HCT116 (cell line): ENCODE results near the gene CASZ1. TPM values are rescaled to one million over a fixed set of nuclear protein-coding genes. Genes with fewer than 3 reads are reported as not detected.

ENCODE experiments used
- ATAC-seq: fragments of 200-7000 bp; cut with Tn5 transposase; 2 replicates; pipeline ENCODE4 v1.9.1; 2020; ENCODE audit warnings: mild to moderate bottlenecking, moderate library complexity
- BruUV-seq: library from RNA; stranded (reverse); fragments of 400-500 nt; replicated peaks from 2 replicates; lab custom pipeline; 2021; lab: Mats Ljungman, UMichigan
- CTCF ChIA-PET: fragments of 300-600 bp; sonication (Branson Sonifier 250); formaldehyde crosslinking; loops from one replicate; lab custom pipeline; 2021; ENCODE audit warnings: antibody characterized with exemption; lab: Charles Lee
- POLR2A ChIA-PET: fragments of 300-600, 350-600 bp; sonication (Branson Sonifier 250); formaldehyde crosslinking; loops from one replicate; lab custom pipeline; 2021; ENCODE audit warnings: antibody characterized with exemption; lab: Charles Lee
- RAD21 ChIA-PET, 2 experiments: fragments of 300-600 bp; sonication (Branson Sonifier 250); formaldehyde crosslinking; loops; one replicate each; lab custom pipeline; 2023; ENCODE audit warnings: low total read pairs in 2 of 2; ENCODE audit not compliant: uncharacterized antibody in 2 of 2, unreplicated experiment in 2 of 2, low non-redundant PET in 1 of 2; lab: Charles Lee
- DNase-seq: peaks from one replicate; pipeline ENCODE4 v3.0.0-alpha.2; 2010; ENCODE audit warnings: low read depth, low spot score
- H2AFZ ChIP-seq: fragments of 200-600 bp; shearing (Covaris generic), sonication (generic); 2 replicates; pipeline ENCODE4 v1.6.1; 2017; ENCODE audit warnings: low read depth, mixed run types, mixed read lengths, antibody characterized with exemption, low read length; ENCODE audit not compliant: poor library complexity, severe bottlenecking
- H3K27ac ChIP-seq: 2 replicates; pipeline ENCODE4 v1.5.1; 2012; ENCODE audit warnings: low read depth, low read length
- H3K27me3 ChIP-seq: fragments of 200-600 bp; sonication (generic); 2 replicates; pipeline ENCODE4 v1.6.1; 2016; ENCODE audit warnings: mixed run types, low read length, mixed read lengths; ENCODE audit not compliant: insufficient read depth
- H3K36me3 ChIP-seq, 2 experiments: fragments of 200-500 bp in 1 of 2; fragments of 200-600 bp in 1 of 2; sonication (Bioruptor generic) in 1 of 2; sonication (generic) in 1 of 2; 2 replicates each; pipeline versions ENCODE4 v1.5.1 to v1.6.1; 2014 to 2016; ENCODE audit warnings: low read length in 2 of 2, inconsistent platforms in 1 of 2, mixed read lengths in 1 of 2, mixed run types in 1 of 2; ENCODE audit not compliant: insufficient read depth in 2 of 2, control insufficient read depth in 1 of 2
- H3K4me1 ChIP-seq, 2 experiments: fragments of 200-600 bp in 1 of 2; sonication (generic) in 1 of 2; 2 replicates each; pipeline versions ENCODE4 v1.5.1 to v1.6.1; 2012 to 2017; ENCODE audit warnings: low read length in 2 of 2, inconsistent platforms in 1 of 2, mild to moderate bottlenecking in 1 of 2, mixed read lengths in 1 of 2, mixed run types in 1 of 2, moderate library complexity in 1 of 2; ENCODE audit not compliant: insufficient read depth in 2 of 2, control insufficient read depth in 1 of 2
- H3K4me2 ChIP-seq: fragments of 200-600 bp; sonication (generic); 2 replicates; pipeline ENCODE4 v1.6.1; 2017; ENCODE audit warnings: mixed run types, low read length, mixed read lengths
- H3K4me3 ChIP-seq, 2 experiments: fragments of 200-600 bp in 1 of 2; sonication (generic) in 1 of 2; replicated peaks in 1 of 2; 2 replicates each; pipeline ENCODE4 v1.5.1; 2011 to 2016; ENCODE audit warnings: low read length in 2 of 2, control low read depth in 1 of 2, low read depth in 1 of 2, mild to moderate bottlenecking in 1 of 2, mixed read lengths in 1 of 2, mixed run types in 1 of 2
- H3K79me2 ChIP-seq: fragments of 200-600 bp; sonication (generic); 2 replicates; pipeline ENCODE4 v1.6.1; 2017; ENCODE audit warnings: mild to moderate bottlenecking, mixed run types, low read length, moderate library complexity, mixed read lengths; ENCODE audit not compliant: insufficient read depth
- H3K9ac ChIP-seq: fragments of 200-600 bp; sonication (generic); 2 replicates; pipeline ENCODE4 v1.6.1; 2016; ENCODE audit warnings: low read length, mixed read lengths
- H3K9me2 ChIP-seq: fragments of 200-600 bp; sonication (generic), shearing (Covaris generic); 2 replicates; pipeline ENCODE4 v1.6.1; 2017; ENCODE audit warnings: mixed run types, mild to moderate bottlenecking, moderate library complexity; ENCODE audit not compliant: insufficient read depth
- H3K9me3 ChIP-seq, 2 experiments: fragments of 200-500 bp in 1 of 2; fragments of 200-600 bp in 1 of 2; sonication (Bioruptor generic) in 1 of 2; sonication (generic) in 1 of 2; 2 replicates each; pipeline ENCODE4 v1.6.1; 2014 to 2017; ENCODE audit warnings: low read length in 2 of 2, mixed read lengths in 2 of 2, inconsistent platforms in 1 of 2, low read depth in 1 of 2, mild to moderate bottlenecking in 1 of 2, mixed run types in 1 of 2, moderate library complexity in 1 of 2; ENCODE audit not compliant: control insufficient read depth in 1 of 2, insufficient read depth in 1 of 2
- H4K20me1 ChIP-seq: fragments of 200-600 bp; sonication (generic), shearing (Covaris generic); 2 replicates; pipeline ENCODE4 v1.6.1; 2017; ENCODE audit warnings: mixed run types, mild to moderate bottlenecking, moderate library complexity; ENCODE audit not compliant: insufficient read depth
- EGR1 ChIP-seq: IDR thresholded peaks from 2 replicates; pipeline ENCODE4 v1.6.1; 2012; ENCODE audit warnings: low read depth
- ELF1 ChIP-seq: IDR thresholded peaks from 2 replicates; pipeline ENCODE4 v1.6.1; 2012; ENCODE audit warnings: low read depth, borderline replicate concordance
- EZH2 ChIP-seq: fragments of 200-600 bp; sonication (generic); IDR thresholded peaks from 2 replicates; pipeline ENCODE4 v1.6.1; 2017; ENCODE audit warnings: antibody characterized with exemption, mixed run types
- EZH2phosphoT487 ChIP-seq: fragments of 200-600 bp; IDR thresholded peaks from 2 replicates; pipeline ENCODE4 v1.6.1; 2018; ENCODE audit warnings: antibody characterized with exemption, borderline replicate concordance
- POLR2A ChIP-seq: IDR thresholded peaks from 2 replicates; pipeline ENCODE4 v1.7.0; 2011; ENCODE audit warnings: borderline replicate concordance; ENCODE audit not compliant: insufficient read depth, insufficient read length; ENCODE audit errors: extremely low read depth
- POLR2AphosphoS5 ChIP-seq: IDR thresholded peaks from 2 replicates; pipeline ENCODE4 v1.6.1; 2011; ENCODE audit warnings: mild to moderate bottlenecking, low read depth, low read length, moderate library complexity
- RAD21 ChIP-seq: IDR thresholded peaks from 2 replicates; pipeline ENCODE4 v1.6.1; 2012; ENCODE audit warnings: low read depth, mild to moderate bottlenecking
- SIN3A ChIP-seq: IDR thresholded peaks from 2 replicates; pipeline ENCODE4 v1.6.1; 2012; ENCODE audit warnings: low read depth
- SP1 ChIP-seq: IDR thresholded peaks from 2 replicates; pipeline ENCODE4 v1.6.1; 2012; ENCODE audit warnings: low read depth
- ZFX ChIP-seq: fragments of 450-650 bp; IDR thresholded peaks from 2 replicates; pipeline ENCODE4 v1.6.1; 2017
- intact Hi-C: fragments of 100-400 bp; cut with micrococcal nuclease; formaldehyde crosslinking; loops from 2 replicates; pipeline ENCODE4 v1.10.0; 2022
- total RNA-seq: library from RNA; stranded (reverse); gene quantifications from one replicate; pipeline ENCODE4 v1.2.1, GENCODE V29; 2021; ENCODE audit not compliant: unreplicated experiment
- TF ChIP-seq, protein P1 (sequence below): IDR thresholded peaks from 2 replicates; pipeline ENCODE4 v1.6.1; 2012
- TF ChIP-seq, protein P2 (sequence below), 3 experiments: fragments of 200-600 bp in 1 of 3; sonication (generic) in 1 of 3; IDR thresholded peaks in 2 of 3; conservative IDR thresholded peaks in 1 of 3; 2 replicates each; pipeline ENCODE4 v1.5.1; 2012 to 2017; ENCODE audit warnings: low read depth in 2 of 3, low read length in 2 of 3, antibody characterized with exemption in 1 of 3, borderline replicate concordance in 1 of 3, control low read depth in 1 of 3, mild to moderate bottlenecking in 1 of 3, mixed read lengths in 1 of 3, mixed run types in 1 of 3, moderate library complexity in 1 of 3; ENCODE audit not compliant: insufficient read depth in 1 of 3
- TF ChIP-seq, protein P3 (sequence below): IDR thresholded peaks from 2 replicates; pipeline ENCODE4 v1.6.1; 2011; ENCODE audit warnings: mild to moderate bottlenecking, low read length, moderate library complexity; ENCODE audit not compliant: insufficient replicate concordance; ENCODE audit errors: extremely low read depth
- TF ChIP-seq, protein P4 (sequence below): IDR thresholded peaks from 2 replicates; pipeline ENCODE4 v1.6.1; 2012

CASZ1 gene
- total RNA-seq, 1 experiment from 2014 or later = 7.7 TPM

DNA sequence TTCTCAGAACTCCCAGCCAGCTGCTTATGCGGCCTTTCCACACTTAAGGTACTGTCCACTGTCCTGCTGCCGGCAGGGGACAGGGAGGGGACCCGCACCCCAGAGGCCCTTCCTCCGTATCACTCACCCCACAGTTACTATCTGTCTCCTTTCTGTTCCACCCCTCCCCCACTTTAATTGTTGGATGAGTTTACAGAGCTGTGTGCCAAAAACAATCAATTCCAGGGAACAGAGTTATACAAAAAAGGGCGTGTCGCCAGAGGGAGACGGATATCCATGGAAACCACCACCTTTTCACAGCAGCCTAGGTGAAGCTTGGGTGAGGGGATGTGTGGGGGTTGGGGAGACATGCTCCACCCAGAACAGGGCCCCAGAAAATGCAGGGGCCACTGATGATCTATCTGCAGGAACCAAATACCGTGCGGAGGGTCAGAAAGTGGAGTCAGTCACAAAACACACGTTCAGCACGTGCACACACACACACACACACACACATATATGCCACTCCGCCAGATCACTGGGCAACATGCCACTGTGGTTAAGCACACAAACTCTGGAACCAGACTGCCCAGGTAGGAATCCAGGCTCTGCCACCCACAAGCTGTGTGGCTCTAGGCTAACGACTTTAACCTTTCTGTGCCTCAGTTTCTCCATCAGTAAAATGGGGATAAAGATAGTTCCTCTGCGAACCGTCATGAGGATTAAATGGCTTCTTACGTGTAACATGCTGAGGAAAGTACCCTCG lies 30.5 kb downstream of the CASZ1 start (continued):
- TF ChIP-seq EZH2 = no peak

DNA sequence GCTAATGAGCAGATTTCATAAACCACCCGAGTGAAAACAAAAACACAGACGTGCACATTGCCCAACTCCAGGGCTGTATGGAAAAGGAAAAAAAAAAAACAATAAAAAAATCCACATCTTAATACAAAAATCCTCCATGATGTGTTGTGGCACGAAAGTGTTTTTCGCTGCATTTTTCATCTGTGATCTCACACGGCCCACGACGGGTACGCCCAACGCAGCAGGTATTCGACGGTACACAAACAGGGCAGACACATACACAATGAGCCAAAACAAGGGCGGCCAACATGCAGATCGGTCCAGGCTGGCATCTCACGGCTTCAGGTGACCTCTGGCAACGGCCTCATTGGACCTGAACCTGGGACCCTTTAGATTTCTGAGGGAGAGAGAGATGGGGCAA lies 31.1 kb downstream of the CASZ1 start:
- no peak for ATAC-seq
- POLR2A ChIA-PET = no interaction called here
- H3K4me2 ChIP-seq = no peak overlapping the region

DNA sequence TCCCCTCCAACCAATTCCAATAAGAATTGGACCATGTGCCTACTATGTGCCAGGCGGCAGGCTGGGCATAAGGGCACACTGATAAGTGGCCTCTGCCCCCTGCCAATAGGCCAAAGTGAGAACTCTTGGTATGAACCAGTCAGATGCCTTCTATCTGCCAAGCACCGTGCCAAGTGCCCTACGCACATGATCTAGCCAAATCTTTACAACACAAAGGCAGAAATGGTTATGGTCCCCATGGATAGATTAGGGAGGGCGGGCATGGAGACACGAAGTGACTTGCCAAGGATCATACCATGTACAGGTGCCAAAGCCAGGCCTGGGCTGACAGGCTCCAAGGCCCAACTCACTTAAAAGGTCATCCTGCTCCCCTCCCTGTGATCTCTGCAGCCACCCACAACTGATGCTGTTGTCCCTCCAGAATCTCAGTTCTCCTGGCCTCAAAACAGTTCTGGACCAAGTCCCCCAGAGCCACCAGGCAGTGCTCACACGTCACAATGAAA lies 32.1 kb downstream of the CASZ1 start:
- no peak overlapping the region for H2AFZ ChIP-seq
- H3K27ac ChIP-seq = no peak overlapping the region
- H3K27me3 ChIP-seq = no peaks in the 10 kb centered on the region
- RAD21 ChIA-PET = no interaction called here
- H3K4me2 ChIP-seq = no peak overlapping the region
- no TSS peak for BruUV-seq
- intact Hi-C loops = no loop called here
- H3K4me3 ChIP-seq = no peak overlapping the region
- DNase-seq = no peak
- no peaks in the 10 kb centered on the region for H3K9me3 ChIP-seq
- H4K20me1 ChIP-seq = no peaks in the 10 kb centered on the region
- TF ChIP-seq, protein P1, sequence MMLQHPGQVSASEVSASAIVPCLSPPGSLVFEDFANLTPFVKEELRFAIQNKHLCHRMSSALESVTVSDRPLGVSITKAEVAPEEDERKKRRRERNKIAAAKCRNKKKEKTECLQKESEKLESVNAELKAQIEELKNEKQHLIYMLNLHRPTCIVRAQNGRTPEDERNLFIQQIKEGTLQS = no peak
- TF ChIP-seq EZH2phosphoT487 (no peak), POLR2A (no peak), ELF1 (no peak), POLR2AphosphoS5 (no peak), EGR1 (no peak), SIN3A (no peak), SP1 (no peak)
- TF ChIP-seq, protein P2, sequence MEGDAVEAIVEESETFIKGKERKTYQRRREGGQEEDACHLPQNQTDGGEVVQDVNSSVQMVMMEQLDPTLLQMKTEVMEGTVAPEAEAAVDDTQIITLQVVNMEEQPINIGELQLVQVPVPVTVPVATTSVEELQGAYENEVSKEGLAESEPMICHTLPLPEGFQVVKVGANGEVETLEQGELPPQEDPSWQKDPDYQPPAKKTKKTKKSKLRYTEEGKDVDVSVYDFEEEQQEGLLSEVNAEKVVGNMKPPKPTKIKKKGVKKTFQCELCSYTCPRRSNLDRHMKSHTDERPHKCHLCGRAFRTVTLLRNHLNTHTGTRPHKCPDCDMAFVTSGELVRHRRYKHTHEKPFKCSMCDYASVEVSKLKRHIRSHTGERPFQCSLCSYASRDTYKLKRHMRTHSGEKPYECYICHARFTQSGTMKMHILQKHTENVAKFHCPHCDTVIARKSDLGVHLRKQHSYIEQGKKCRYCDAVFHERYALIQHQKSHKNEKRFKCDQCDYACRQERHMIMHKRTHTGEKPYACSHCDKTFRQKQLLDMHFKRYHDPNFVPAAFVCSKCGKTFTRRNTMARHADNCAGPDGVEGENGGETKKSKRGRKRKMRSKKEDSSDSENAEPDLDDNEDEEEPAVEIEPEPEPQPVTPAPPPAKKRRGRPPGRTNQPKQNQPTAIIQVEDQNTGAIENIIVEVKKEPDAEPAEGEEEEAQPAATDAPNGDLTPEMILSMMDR (IDR thresholded peaks at IDR 0.05 in 2 of 3, conservative IDR thresholded peaks at IDR 0.05 in 1 of 3; ENCODE audit: borderline replicate concordance in 1 of 3, insufficient read depth in 1 of 3, low read depth in 2 of 3, low read length in 2 of 3) = no peak
- TF ChIP-seq, protein P3, sequence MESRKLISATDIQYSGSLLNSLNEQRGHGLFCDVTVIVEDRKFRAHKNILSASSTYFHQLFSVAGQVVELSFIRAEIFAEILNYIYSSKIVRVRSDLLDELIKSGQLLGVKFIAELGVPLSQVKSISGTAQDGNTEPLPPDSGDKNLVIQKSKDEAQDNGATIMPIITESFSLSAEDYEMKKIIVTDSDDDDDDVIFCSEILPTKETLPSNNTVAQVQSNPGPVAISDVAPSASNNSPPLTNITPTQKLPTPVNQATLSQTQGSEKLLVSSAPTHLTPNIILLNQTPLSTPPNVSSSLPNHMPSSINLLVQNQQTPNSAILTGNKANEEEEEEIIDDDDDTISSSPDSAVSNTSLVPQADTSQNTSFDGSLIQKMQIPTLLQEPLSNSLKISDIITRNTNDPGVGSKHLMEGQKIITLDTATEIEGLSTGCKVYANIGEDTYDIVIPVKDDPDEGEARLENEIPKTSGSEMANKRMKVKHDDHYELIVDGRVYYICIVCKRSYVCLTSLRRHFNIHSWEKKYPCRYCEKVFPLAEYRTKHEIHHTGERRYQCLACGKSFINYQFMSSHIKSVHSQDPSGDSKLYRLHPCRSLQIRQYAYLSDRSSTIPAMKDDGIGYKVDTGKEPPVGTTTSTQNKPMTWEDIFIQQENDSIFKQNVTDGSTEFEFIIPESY = no peak
- TF ChIP-seq, protein P4, sequence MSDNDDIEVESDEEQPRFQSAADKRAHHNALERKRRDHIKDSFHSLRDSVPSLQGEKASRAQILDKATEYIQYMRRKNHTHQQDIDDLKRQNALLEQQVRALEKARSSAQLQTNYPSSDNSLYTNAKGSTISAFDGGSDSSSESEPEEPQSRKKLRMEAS = no peak
- POLR2A ChIA-PET = no interaction called here
- no peaks in the 10 kb centered on the region for H3K9me2 ChIP-seq
- H3K4me1 ChIP-seq = peaks cover 0 to 7% of the 10 kb centered on the region in 2 experiments; a peak in 2 of 4 replicates
- no peak for ATAC-seq
- no peaks in the 10 kb centered on the region for H3K36me3 ChIP-seq
- H3K79me2 ChIP-seq = no peaks in the 10 kb centered on the region
- H3K9ac ChIP-seq = no peak overlapping the region
- CTCF ChIA-PET = no interaction called here

More for the DNA sequence above, 31.1 kb downstream of the CASZ1 start:
- RAD21 ChIA-PET = no interaction called here
- H3K9ac ChIP-seq = no peak overlapping the region
- H3K27ac ChIP-seq = no peak overlapping the region
- H3K4me1 ChIP-seq = peaks cover 0 to 7% of the 10 kb centered on the region in 2 experiments; a peak in 1 of 4 replicates
- BruUV-seq = no TSS peak
- DNase-seq = no peak
- H4K20me1 ChIP-seq = no peaks in the 10 kb centered on the region
- H3K4me3 ChIP-seq = no peak overlapping the region
- no peaks in the 10 kb centered on the region for H3K9me3 ChIP-seq
- H3K36me3 ChIP-seq = no peaks in the 10 kb centered on the region
- intact Hi-C loops = no loop called here
- CTCF ChIA-PET = no interaction called here
- no peak overlapping the region for H2AFZ ChIP-seq
- TF ChIP-seq ZFX (no peak), POLR2A (no peak), RAD21 (no peak), EZH2phosphoT487 (no peak)
- H3K79me2 ChIP-seq = no peaks in the 10 kb centered on the region
- H3K9me2 ChIP-seq = no peaks in the 10 kb centered on the region
- H3K27me3 ChIP-seq = no peaks in the 10 kb centered on the region
